NB4 (cell line): Measurements from ENCODE around the gene P2RX6.

Source experiments
- DNase-seq: peaks from one replicate; pipeline ENCODE4 v3.0.0; 2010; ENCODE audit warnings: low read depth
- H3K4me3 ChIP-seq: one replicate; pipeline ENCODE4 v1.5.1; 2011; ENCODE audit warnings: mild to moderate bottlenecking, low read depth, low read length, moderate library complexity
- MYC ChIP-seq: IDR thresholded peaks from 2 replicates; pipeline ENCODE4 v1.6.1; 2011; ENCODE audit warnings: low read depth, low read length
- POLR2A ChIP-seq: IDR thresholded peaks from 2 replicates; pipeline ENCODE4 v1.6.1; 2011; ENCODE audit warnings: mild to moderate bottlenecking; ENCODE audit not compliant: insufficient read length; ENCODE audit errors: extremely low read depth
- TF ChIP-seq, protein P1 (sequence below): IDR thresholded peaks from 2 replicates; pipeline ENCODE4 v1.6.1; 2011; ENCODE audit warnings: low read depth, low read length
- TF ChIP-seq, protein P2 (sequence below): IDR thresholded peaks from one replicate; pipeline ENCODE4 v1.5.1; 2012; ENCODE audit warnings: low read depth, low read length

P2RX6 gene

DNA sequence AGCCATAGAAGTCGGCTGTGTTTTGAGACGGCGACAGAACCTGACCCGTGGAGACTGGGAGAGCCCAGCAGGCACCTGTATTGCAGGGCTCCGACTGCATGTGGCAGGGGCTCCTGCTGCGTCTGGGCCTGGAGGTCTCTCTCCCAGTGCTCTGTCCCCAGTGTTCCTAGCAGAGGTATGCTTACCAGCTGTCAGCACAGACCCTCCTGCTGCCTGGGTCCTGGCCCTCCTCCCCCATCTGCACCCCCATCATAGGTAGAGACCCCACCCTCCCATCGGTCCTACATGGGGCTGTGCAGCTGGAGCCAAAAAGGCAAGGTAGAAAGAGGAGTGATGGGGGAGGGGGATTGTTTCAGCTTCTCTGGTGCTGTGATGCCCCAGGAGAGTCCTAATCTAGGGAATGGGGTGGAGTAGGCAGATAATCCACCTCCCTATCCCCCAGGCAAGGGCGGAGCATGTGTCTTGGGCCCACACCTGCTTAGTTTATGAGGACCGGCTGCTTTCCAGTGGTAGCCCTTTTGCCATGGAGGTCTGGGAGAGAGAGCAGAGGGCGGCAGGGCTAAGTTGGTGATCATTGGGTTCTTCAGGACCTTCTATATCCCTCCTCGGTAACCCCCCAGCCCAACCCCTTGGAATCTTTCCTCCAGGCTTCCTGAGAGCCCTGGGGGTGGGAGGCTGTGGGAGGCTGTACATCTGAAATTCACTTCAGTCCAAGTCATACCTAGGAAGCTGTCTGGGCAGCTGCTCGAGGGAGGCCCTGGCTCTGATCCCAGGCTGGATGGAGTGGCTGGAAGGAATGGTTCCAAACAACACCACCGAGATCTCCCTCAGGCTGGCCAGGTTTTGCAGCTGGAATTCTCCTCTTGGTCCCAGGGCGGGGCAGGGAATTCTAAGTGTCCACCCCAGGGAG, 12.1 kb downstream of the P2RX6 start:
- no peak for DNase-seq
- H3K4me3 ChIP-seq = no peak overlapping the region
- TF ChIP-seq, protein P1, sequence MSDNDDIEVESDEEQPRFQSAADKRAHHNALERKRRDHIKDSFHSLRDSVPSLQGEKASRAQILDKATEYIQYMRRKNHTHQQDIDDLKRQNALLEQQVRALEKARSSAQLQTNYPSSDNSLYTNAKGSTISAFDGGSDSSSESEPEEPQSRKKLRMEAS = no peak
- TF ChIP-seq POLR2A = no peak
- TF ChIP-seq, protein P2, sequence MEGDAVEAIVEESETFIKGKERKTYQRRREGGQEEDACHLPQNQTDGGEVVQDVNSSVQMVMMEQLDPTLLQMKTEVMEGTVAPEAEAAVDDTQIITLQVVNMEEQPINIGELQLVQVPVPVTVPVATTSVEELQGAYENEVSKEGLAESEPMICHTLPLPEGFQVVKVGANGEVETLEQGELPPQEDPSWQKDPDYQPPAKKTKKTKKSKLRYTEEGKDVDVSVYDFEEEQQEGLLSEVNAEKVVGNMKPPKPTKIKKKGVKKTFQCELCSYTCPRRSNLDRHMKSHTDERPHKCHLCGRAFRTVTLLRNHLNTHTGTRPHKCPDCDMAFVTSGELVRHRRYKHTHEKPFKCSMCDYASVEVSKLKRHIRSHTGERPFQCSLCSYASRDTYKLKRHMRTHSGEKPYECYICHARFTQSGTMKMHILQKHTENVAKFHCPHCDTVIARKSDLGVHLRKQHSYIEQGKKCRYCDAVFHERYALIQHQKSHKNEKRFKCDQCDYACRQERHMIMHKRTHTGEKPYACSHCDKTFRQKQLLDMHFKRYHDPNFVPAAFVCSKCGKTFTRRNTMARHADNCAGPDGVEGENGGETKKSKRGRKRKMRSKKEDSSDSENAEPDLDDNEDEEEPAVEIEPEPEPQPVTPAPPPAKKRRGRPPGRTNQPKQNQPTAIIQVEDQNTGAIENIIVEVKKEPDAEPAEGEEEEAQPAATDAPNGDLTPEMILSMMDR = no peak
- no peak for TF ChIP-seq MYC

DNA sequence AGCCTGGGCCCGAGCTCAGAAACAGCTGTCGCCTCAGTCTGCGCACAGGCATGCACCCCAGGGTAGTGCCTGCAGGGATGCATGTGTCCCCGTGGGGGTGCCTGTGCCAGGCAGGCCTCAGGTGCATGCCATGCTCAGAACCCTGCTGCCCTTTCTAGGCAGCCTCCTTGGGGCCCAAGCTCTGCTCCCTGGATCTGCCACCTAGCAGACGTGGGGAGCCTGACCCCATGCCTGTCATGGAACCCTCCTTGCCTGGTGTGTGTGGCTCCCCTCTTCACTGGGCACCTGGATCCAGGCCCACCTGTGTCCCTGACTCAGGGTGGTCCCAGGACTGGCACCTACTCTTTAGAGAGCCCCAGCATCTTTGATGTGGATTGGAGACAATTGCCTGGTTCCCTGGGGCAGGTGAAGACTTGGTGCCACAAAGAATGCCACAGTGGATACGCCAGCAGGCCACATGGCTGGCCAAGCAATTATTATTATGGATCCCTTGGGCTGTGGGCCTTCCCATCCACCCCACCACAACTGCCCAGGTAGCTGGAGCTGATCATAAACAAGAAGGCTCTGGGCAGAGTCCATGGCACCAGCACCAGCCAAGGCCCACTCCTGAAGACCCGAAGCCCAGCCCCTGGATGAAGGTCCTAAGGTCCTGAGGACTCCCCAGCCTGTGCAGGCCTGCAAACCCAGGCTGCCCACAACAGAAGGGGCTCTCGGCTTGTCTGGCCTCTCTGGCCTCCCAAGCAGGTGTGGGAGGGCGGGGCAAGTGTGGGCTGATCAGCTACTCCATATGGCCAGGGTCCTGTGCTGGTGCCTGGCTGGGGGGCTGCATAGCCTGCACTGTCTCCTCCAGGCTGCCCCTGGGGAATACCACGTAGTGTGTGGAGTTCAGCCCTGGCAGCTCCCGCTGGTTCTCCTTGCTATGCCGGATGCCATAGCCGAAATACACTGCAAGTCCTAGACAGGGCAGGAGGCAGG, 13.6 kb downstream of the P2RX6 start:
- DNase-seq = no peak
- no peak overlapping the region for H3K4me3 ChIP-seq

DNA sequence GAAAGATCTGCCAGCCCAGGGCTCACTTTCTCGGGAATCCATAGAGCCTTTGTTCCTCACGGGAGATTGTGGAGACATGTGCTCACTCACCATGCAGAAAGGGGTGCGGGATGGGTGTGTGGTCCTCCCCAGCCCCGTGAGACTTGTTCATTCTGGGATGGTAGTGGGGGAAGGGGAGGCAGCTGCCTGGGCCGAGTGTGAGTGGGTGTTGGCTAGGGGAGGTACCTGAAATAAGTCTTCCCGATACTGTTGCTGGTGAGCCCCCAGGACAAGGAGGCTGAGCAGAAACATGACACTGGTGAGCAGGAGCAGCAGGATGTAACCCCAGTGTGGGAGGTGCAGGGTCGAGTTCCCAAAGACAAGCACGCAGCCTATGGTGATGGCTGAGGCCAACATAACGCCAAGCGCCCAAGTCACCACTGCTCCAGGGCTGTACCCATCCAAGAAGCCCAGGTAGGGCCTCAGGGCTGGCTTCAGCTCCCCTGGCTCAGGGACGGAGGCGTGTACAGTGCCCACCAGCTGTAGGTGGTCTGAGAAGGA, 14.6 kb downstream of the P2RX6 start:
- H3K4me3 ChIP-seq = no peak overlapping the region
- no peak for TF ChIP-seq MYC
- no peak for TF ChIP-seq POLR2A
- TF ChIP-seq, protein P2 = no peak
- TF ChIP-seq, protein P1 = no peak
- no peak for DNase-seq

More for the DNA sequence above, 13.6 kb downstream of the P2RX6 start:
- TF ChIP-seq, protein P2 = no peak
- TF ChIP-seq MYC (no peak), POLR2A (no peak)
- TF ChIP-seq, protein P1 = no peak

DNA sequence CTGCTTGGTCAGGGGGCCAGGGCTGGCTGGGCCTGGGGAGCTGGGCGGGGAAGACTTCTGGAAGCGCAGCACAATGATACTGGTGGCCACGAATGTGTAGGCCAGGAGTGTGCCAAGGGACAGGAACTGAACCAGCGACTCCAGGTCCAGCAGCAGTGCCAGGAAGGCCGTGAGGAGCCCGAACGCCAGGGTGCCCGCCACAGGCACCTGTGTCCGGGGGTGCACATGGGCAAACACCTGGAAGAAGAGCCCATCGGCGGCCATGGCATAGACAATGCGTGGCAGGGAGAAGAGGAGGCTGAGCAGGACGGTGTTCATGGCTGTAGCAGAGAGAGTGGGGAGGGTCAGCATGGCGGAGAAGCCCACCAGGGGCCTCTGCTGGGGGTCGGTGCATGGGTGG, 15.1 kb downstream of the P2RX6 start:
- DNase-seq = no peak
- TF ChIP-seq, protein P1 = no peak
- TF ChIP-seq MYC (no peak), POLR2A (no peak)
- TF ChIP-seq, protein P2 = no peak

DNA sequence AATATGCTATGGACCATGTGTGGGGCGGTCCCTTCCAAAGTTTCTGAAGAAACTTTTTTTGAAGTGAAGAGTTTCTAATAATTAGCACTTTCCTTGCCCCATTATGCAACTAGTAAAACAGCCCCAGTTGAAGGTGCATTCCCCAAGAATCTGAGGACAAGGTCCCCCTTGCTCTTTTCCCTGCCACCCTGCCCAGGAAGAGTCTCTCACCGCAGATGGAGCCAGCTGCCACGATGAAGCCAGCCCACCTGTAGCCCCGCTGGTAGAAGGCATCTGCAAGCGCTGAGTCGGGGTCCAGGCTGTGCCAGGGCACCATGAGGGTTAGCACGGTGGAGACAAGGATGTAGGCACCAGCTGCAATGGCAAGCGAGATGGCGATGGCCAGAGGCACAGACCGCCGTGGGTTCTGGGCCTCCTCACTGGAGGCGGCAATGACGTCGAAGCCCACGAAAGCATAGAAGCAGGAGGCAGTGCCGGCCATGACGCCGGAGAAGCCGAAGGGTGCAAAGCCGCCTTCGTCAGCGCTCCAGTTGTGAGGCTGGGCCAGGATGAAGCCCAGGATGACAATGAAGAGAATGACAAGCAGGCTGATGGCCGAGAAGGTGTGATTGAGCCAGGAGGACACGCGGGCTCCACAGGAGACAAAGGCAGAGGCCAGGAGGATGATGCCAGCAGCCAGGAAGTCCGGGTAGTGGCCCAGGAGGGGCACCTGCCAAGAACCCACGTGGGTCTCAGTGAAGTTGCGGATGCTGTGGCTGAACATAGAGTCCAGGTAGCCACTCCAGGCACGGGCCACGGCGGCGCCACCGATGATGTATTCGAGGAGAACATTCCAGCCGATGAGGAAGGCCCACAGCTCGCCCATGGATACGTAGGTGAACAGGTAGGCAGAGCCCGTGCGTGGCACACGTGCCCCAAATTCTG, 15.9 kb downstream of the P2RX6 start:
- no peak for DNase-seq
- no peak overlapping the region for H3K4me3 ChIP-seq
- TF ChIP-seq, protein P2 = no peak
- TF ChIP-seq, protein P1 = no peak
- no peak for TF ChIP-seq POLR2A
- no peak for TF ChIP-seq MYC

More for the DNA sequence above, 15.1 kb downstream of the P2RX6 start:
- no peak overlapping the region for H3K4me3 ChIP-seq
